Calu3 (cell line): Measurements from ENCODE around the gene NRF1. TPM values are rescaled to one million over a fixed set of nuclear protein-coding genes. Genes with fewer than 3 reads are reported as not detected.

ENCODE experiments used
- BruUV-seq: library from RNA; stranded (reverse); fragments of 400-500 nt; replicated peaks from 2 replicates; lab custom pipeline; 2021; lab: Mats Ljungman, UMichigan
- CTCF ChIA-PET: fragments of 300-600 bp; sonication (Branson Sonifier 250); formaldehyde crosslinking; loops from one replicate; lab custom pipeline; 2022; ENCODE audit warnings: antibody characterized with exemption; lab: Charles Lee
- DNase-seq: peaks from one replicate; pipeline ENCODE4 v3.0.0; 2022
- H3K27ac Mint-ChIP-seq: one replicate; pipeline ENCODE4 v1.8.0; 2022; ENCODE audit warnings: mixed read lengths; ENCODE audit not compliant: unreplicated experiment
- H3K27me3 Mint-ChIP-seq: one replicate; pipeline ENCODE4 v1.8.0; 2022; ENCODE audit warnings: mixed read lengths; ENCODE audit not compliant: unreplicated experiment
- H3K36me3 Mint-ChIP-seq: one replicate; pipeline ENCODE4 v1.8.0; 2022; ENCODE audit warnings: mild to moderate bottlenecking, moderate library complexity, mixed read lengths; ENCODE audit not compliant: insufficient read depth, unreplicated experiment
- H3K4me1 Mint-ChIP-seq: one replicate; pipeline ENCODE4 v1.8.0; 2022; ENCODE audit warnings: mild to moderate bottlenecking, low read depth, mixed read lengths; ENCODE audit not compliant: unreplicated experiment
- H3K4me3 Mint-ChIP-seq: one replicate; pipeline ENCODE4 v1.8.0; 2022; ENCODE audit warnings: mild to moderate bottlenecking, low read depth, moderate library complexity, mixed read lengths; ENCODE audit not compliant: unreplicated experiment
- H3K9me3 Mint-ChIP-seq: one replicate; pipeline ENCODE4 v1.8.0; 2022; ENCODE audit warnings: low read depth, mixed read lengths; ENCODE audit not compliant: unreplicated experiment
- intact Hi-C: fragments of 100-400 bp; cut with micrococcal nuclease; formaldehyde crosslinking; loops from one replicate; pipeline ENCODE4 v1.10.0; 2022; ENCODE audit not compliant: unreplicated experiment
- total RNA-seq: library from RNA; stranded (reverse); gene quantifications from 2 replicates; pipeline ENCODE4 v1.2.3, GENCODE V29; 2022
- TF ChIP-seq, protein P1 (sequence below): fragments of 200-600 bp; IDR thresholded peaks from one replicate; pipeline ENCODE4 v1.8.0; 2022; ENCODE audit warnings: antibody characterized with exemption; ENCODE audit not compliant: unreplicated experiment

The NRF1 gene
- total RNA-seq, 1 experiment from 2014 or later = 22.1 TPM

GRCh38 chr7:129636641-129637040 is 25.1 kb downstream of the NRF1 start:
- intact Hi-C loops = no loop called here
- TF ChIP-seq, protein P1, sequence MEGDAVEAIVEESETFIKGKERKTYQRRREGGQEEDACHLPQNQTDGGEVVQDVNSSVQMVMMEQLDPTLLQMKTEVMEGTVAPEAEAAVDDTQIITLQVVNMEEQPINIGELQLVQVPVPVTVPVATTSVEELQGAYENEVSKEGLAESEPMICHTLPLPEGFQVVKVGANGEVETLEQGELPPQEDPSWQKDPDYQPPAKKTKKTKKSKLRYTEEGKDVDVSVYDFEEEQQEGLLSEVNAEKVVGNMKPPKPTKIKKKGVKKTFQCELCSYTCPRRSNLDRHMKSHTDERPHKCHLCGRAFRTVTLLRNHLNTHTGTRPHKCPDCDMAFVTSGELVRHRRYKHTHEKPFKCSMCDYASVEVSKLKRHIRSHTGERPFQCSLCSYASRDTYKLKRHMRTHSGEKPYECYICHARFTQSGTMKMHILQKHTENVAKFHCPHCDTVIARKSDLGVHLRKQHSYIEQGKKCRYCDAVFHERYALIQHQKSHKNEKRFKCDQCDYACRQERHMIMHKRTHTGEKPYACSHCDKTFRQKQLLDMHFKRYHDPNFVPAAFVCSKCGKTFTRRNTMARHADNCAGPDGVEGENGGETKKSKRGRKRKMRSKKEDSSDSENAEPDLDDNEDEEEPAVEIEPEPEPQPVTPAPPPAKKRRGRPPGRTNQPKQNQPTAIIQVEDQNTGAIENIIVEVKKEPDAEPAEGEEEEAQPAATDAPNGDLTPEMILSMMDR = no peak
- Mint-ChIP-seq H3K4me1 (no peaks in the 10 kb centered on the region), H3K9me3 (no peaks in the 10 kb centered on the region), H3K36me3 (no peaks in the 10 kb centered on the region), H3K27ac (no peak overlapping the region), H3K27me3 (no peaks in the 10 kb centered on the region), H3K4me3 (no peak overlapping the region)
- DNase-seq = no peak
- BruUV-seq = no TSS peak
- CTCF ChIA-PET = no interaction called here

- no peaks in the 10 kb centered on the region for H3K36me3 Mint-ChIP-seq
- no peak overlapping the region for H3K4me3 Mint-ChIP-seq
- CTCF ChIA-PET = no interaction called here
- no TSS peak for BruUV-seq
- intact Hi-C loops = loop anchor here (5.0 kb wide), 2 partner anchors 158 to 273 kb away; no protein-coding TSS in a partner anchor
- DNase-seq = no peak
- no peaks in the 10 kb centered on the region for H3K27me3 Mint-ChIP-seq
- no peaks in the 10 kb centered on the region for H3K4me1 Mint-ChIP-seq
- no peak overlapping the region for H3K27ac Mint-ChIP-seq
- TF ChIP-seq, protein P1 = no peak
- H3K9me3 Mint-ChIP-seq = no peaks in the 10 kb centered on the region
Observed at GRCh38 chr7:129640400-129640799, 28.9 kb downstream of the NRF1 start.

- Mint-ChIP-seq H3K27ac (no peak overlapping the region), H3K27me3 (no peaks in the 10 kb centered on the region), H3K4me3 (no peak overlapping the region), H3K9me3 (no peaks in the 10 kb centered on the region), H3K4me1 (peaks cover 19% of the 10 kb centered on the region), H3K36me3 (no peaks in the 10 kb centered on the region)
- CTCF ChIA-PET = interaction anchor here (1.2 to 1.9 kb wide), 2 partner anchors 30 to 425 kb away, joined by 3 to 6 read pairs; no protein-coding TSS in a partner anchor
- TF ChIP-seq, protein P1 = no peak
- BruUV-seq = no TSS peak
- no peak for DNase-seq
- intact Hi-C loops = loop anchor here (5.0 kb wide), 2 partner anchors 161 to 276 kb away; no protein-coding TSS in a partner anchor
Observed at GRCh38 chr7:129642871-129643549, 31.5 kb downstream of the NRF1 start.

DNA sequence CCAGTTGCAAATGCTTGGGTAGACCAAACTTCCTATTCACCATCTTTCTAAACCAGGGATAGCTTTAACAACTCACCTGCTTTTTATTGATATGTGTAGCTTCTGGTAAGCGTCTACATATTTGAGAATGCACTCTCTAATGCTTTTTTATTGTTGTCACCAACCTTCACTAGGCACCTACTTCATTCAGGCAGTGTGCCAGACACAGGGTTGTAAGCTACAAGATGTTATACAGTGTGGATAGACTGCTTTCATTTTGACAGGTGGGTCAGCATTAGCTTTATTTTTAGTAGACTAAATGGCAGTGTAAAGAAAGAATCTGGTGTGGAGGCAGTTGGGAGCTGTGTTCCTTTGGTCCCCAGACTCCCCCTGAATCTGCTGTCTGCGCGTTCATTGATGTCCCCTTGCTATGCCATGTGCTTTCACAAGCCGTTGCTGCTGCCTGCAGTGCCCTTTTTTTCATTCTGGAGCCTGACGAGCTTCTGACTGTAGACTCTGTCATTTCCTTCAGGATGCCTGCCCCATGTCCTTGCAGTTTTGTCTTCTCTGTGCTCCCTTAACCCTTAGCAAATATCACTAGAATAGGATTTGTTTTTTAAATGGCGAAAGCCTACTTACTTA is 32.1 kb downstream of the NRF1 start:
- intact Hi-C loops = loop anchor here (5.0 kb wide), 2 partner anchors 161 to 276 kb away; no protein-coding TSS in a partner anchor
- Mint-ChIP-seq H3K9me3 (peaks cover 2% of the 10 kb centered on the region), H3K4me3 (no peak overlapping the region), H3K27ac (no peak overlapping the region), H3K4me1 (peaks cover 26% of the 10 kb centered on the region), H3K36me3 (no peaks in the 10 kb centered on the region), H3K27me3 (no peaks in the 10 kb centered on the region)
- TF ChIP-seq, protein P1 = no peak
- no TSS peak for BruUV-seq
- CTCF ChIA-PET = interaction anchor here (1.2 to 1.9 kb wide), 3 partner anchors 30 to 425 kb away, joined by 3 to 8 read pairs (median 6); no protein-coding TSS in a partner anchor
- no peak for DNase-seq
